ENCODE results near the gene CLRN2.

The CLRN2 gene

GRCh38 chr4:17494258-17495190 is 20.4 kb upstream of the CLRN2 start:
- Histone ChIP-seq H4K20me1 (ENCODE audit: insufficient read depth) (no peaks in the 10 kb centered on the region), H3K9ac (no peak overlapping the region), H3K4me3 (IDR thresholded peaks at IDR 0.05; ENCODE audit: insufficient read depth, low read depth, low read length) (no peak overlapping the region), H3K27me3 (ENCODE audit: insufficient read depth, low read depth) (no peaks in the 10 kb centered on the region), H3K4me1 (ENCODE audit: low read depth, poor library complexity, severe bottlenecking) (no peaks in the 10 kb centered on the region), H3K79me2 (ENCODE audit: insufficient read depth, low read depth) (no peaks in the 10 kb centered on the region), H3K4me2 (no peak overlapping the region), H3K27ac (no peak overlapping the region), H3K36me3 (ENCODE audit: insufficient read depth) (no peaks in the 10 kb centered on the region), H2AFZ (ENCODE audit: low read depth) (no peak overlapping the region)
- TF ChIP-seq CTCF (conservative IDR thresholded peaks at IDR 0.05; ENCODE audit: low read depth, low read length) = no peak

- Histone ChIP-seq H3K4me2 (no peak overlapping the region), H3K9ac (no peak overlapping the region), H2AFZ (ENCODE audit: low read depth) (no peak overlapping the region), H3K36me3 (ENCODE audit: insufficient read depth) (no peaks in the 10 kb centered on the region), H4K20me1 (ENCODE audit: insufficient read depth) (no peaks in the 10 kb centered on the region), H3K27ac (no peak overlapping the region), H3K79me2 (ENCODE audit: insufficient read depth, low read depth) (no peaks in the 10 kb centered on the region), H3K27me3 (ENCODE audit: insufficient read depth, low read depth) (no peaks in the 10 kb centered on the region), H3K4me3 (IDR thresholded peaks at IDR 0.05; ENCODE audit: insufficient read depth, low read depth, low read length) (no peak overlapping the region), H3K4me1 (ENCODE audit: low read depth, poor library complexity, severe bottlenecking) (no peaks in the 10 kb centered on the region)
- no peak for TF ChIP-seq CTCF (conservative IDR thresholded peaks at IDR 0.05; ENCODE audit: low read depth, low read length)
Measured at GRCh38 chr4:17497890-17498523, 17.0 kb upstream of the CLRN2 start.

DNA sequence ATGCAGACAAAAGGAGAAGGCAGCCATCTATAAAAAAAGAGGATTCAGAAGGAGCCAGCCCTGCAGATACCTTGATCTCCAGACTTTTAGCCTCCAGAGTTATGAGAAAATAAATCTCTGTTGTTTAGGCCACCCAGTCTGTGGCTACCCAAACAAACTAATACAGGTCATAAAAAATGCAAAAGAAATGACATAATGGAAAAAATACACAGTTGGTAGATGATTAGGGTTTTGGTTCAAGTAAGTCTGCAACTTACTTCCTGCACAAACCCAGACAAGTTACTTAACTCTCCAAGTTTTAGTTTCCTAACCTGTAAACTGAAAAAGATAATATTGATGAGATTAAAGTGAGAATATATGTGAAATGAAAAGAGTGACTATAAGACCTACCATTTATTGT is 14.4 kb upstream of the CLRN2 start:
- Histone ChIP-seq H3K9ac (no peak overlapping the region), H3K79me2 (ENCODE audit: insufficient read depth, low read depth) (no peaks in the 10 kb centered on the region), H2AFZ (ENCODE audit: low read depth) (no peak overlapping the region), H3K27me3 (ENCODE audit: insufficient read depth, low read depth) (no peaks in the 10 kb centered on the region), H3K4me1 (ENCODE audit: low read depth, poor library complexity, severe bottlenecking) (no peaks in the 10 kb centered on the region), H3K4me2 (no peak overlapping the region), H4K20me1 (ENCODE audit: insufficient read depth) (no peaks in the 10 kb centered on the region), H3K27ac (no peak overlapping the region), H3K36me3 (ENCODE audit: insufficient read depth) (no peaks in the 10 kb centered on the region), H3K4me3 (IDR thresholded peaks at IDR 0.05; ENCODE audit: insufficient read depth, low read depth, low read length) (no peak overlapping the region)
- no peak for TF ChIP-seq CTCF (conservative IDR thresholded peaks at IDR 0.05; ENCODE audit: low read depth, low read length)

DNA sequence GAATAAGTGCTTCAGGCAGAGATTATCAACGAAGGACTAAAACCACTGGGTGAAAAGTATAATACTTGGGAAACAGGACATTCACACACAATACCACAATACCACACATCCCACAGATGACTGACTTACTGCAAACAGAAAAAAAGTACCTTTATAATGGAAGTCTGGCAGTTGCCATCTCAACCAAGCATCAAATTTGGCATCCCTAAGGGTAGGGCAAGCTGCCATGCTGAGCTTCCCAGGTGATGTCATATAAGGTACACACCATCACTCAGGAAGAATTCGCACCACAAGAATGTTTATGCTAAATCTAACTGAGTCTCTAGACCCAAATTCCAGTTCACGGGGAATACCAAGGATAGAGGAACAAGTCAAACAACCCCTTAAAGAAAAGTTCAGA is 12.2 kb upstream of the CLRN2 start:
- H3K27ac ChIP-seq = no peak overlapping the region
- TF ChIP-seq CTCF (conservative IDR thresholded peaks at IDR 0.05; ENCODE audit: low read depth, low read length) = no peak
- H3K36me3 ChIP-seq (ENCODE audit: insufficient read depth) = no peaks in the 10 kb centered on the region
- no peaks in the 10 kb centered on the region for H3K79me2 ChIP-seq (ENCODE audit: insufficient read depth, low read depth)
- H3K4me3 ChIP-seq (IDR thresholded peaks at IDR 0.05; ENCODE audit: insufficient read depth, low read depth, low read length) = no peak overlapping the region
- no peak overlapping the region for H3K4me2 ChIP-seq
- H3K9ac ChIP-seq = no peak overlapping the region
- H3K27me3 ChIP-seq (ENCODE audit: insufficient read depth, low read depth) = no peaks in the 10 kb centered on the region
- no peaks in the 10 kb centered on the region for H4K20me1 ChIP-seq (ENCODE audit: insufficient read depth)
- no peak overlapping the region for H2AFZ ChIP-seq (ENCODE audit: low read depth)
- no peaks in the 10 kb centered on the region for H3K4me1 ChIP-seq (ENCODE audit: low read depth, poor library complexity, severe bottlenecking)

All from KMS-11 (cell line).